Choroid plexus epithelial cell (primary cell): ENCODE measurements around the gene SNRPD3.
"Not testable (repeated sequence)": the region's sequence is repeated elsewhere in the genome, so short reads cannot be mapped to it uniquely, and the experiment has no call there.

ENCODE experiments used
- DNase-seq: peaks from one replicate; pipeline ENCODE4 v3.0.0-alpha.2; 2010; ENCODE audit warnings: low read depth
- H3K4me3 ChIP-seq: 2 replicates; pipeline ENCODE4 v1.5.1; 2011; ENCODE audit warnings: low read depth, mild to moderate bottlenecking, control low read depth, low read length, moderate library complexity
- TF ChIP-seq, protein P1 (sequence below): conservative IDR thresholded peaks from 2 replicates; pipeline ENCODE4 v1.5.1; 2011; ENCODE audit warnings: low read depth, mild to moderate bottlenecking, control low read depth, inconsistent platforms, low read length, moderate library complexity

The SNRPD3 gene

DNA sequence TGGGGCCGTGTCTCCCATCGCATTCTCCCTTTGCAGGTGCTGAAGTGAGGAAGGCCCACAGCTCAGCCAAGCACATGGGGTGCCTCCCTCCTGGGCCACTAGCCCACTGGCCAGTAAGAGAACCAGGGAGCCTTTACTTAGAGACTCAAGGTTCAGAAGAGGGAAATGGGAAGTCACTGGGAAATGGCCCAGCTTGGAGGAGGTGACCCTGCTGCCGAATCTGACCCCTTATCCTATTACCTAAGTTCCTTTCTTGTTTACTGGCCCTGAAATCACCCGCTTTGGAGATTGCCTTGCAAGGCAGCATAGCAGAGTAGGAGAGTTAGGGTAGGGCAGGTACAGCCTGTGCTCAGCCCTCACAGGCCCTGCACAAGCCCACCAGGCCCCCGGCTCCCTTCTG, 36.3 kb upstream of the SNRPD3 start:
- no peak for DNase-seq
- no peak overlapping the region for H3K4me3 ChIP-seq
- TF ChIP-seq, protein P1, sequence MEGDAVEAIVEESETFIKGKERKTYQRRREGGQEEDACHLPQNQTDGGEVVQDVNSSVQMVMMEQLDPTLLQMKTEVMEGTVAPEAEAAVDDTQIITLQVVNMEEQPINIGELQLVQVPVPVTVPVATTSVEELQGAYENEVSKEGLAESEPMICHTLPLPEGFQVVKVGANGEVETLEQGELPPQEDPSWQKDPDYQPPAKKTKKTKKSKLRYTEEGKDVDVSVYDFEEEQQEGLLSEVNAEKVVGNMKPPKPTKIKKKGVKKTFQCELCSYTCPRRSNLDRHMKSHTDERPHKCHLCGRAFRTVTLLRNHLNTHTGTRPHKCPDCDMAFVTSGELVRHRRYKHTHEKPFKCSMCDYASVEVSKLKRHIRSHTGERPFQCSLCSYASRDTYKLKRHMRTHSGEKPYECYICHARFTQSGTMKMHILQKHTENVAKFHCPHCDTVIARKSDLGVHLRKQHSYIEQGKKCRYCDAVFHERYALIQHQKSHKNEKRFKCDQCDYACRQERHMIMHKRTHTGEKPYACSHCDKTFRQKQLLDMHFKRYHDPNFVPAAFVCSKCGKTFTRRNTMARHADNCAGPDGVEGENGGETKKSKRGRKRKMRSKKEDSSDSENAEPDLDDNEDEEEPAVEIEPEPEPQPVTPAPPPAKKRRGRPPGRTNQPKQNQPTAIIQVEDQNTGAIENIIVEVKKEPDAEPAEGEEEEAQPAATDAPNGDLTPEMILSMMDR: no peak

DNA sequence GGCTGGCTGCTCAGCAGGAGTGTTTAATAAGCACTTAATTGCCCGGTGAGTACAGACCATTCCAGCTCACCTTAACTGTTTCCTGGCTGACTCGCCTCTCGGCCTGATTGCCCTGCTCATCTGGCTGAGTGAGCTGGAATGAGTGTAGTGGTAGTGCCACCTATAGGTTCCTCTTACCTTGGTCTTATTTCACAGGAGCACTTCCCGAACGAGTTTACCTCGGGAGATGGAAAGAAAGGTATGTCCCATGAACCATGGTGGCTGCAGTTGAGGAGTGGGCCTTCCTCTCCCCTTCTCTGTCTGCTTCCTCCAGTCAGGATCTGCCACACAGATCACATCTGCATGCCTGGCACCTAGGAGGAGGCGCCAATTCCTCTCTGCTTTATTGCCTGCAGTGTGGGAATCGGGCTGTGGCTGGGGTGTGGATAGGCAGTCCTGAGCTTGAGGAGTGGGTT, 34.0 kb upstream of the SNRPD3 start:
- peak; percentile 84 for DNase-seq
- no peak overlapping the region for H3K4me3 ChIP-seq
- TF ChIP-seq, protein P1: peak; percentile 77

DNA sequence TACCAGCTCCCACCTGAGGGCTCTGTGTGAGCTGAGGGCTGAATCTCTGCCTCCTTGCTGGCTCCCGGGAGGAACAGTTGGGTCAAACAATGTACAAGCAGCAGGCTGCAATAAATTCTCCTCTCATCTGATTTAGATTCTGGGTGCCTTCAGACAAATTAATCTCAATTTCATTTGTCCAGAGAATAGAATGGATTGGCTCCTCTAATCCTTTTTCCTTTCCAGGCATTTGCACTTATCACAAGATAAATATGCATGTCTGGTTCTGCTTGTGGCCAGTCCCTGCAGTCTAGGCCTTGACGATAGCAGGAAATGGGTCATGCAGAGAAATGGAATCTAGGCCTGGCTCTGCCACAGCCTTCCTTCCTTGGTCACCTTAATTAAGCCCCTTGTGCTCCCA, 31.9 kb upstream of the SNRPD3 start:
- TF ChIP-seq, protein P1: no peak

DNA sequence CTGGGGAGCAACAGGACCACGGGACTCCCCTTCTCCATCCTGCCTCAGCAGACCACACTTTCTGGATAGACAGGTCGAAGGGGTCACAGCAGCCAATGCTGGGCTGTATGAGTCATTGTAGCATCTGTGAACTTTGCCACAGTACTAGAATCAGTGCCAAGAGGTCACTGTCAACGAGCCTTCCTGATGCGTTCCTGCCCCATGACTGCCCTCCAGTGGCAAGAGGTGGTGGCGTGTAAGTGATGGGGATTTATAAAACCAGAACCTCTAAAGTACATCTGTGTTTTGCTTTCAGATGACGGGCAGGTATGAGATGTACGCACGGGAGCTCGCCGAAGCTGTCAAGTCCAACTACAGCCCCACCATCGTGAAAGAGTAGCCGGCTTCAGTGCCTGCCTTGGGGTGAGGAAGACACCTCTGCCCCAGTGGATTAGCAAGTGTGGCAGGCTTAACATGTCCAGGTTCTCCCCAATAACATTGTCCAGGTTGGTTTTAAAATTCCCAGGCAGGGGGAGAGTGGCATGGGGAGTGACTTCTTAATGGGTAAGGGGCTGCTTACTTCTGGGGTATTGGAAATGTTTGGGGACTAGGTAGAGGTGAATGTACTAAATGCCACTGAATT, 30.3 kb upstream of the SNRPD3 start:
- no peak overlapping the region for H3K4me3 ChIP-seq
- TF ChIP-seq, protein P1: peak; percentile 95
- peak; percentile 76 for DNase-seq

More for the DNA sequence above, 31.9 kb upstream of the SNRPD3 start:
- DNase-seq: peak; percentile 42
- no peak overlapping the region for H3K4me3 ChIP-seq

DNA sequence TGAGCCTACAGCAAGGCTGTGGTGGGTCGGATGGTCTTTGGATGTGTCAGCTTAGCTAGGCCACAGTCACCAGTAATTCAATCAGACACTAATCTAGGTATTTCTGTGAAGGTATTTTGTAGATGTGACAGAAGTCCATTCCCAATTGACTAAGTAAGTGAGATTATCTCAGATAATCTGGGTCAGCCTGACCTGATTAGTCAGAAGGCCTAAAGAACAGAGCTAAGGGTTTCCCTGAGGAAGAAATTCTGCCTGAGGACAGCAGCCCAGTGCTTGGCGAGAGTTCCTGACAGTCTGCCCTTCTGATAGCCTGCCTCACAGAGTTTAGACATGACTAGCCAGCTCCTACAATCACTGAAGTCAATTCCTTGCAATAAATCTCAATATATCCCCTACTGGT, 29.6 kb upstream of the SNRPD3 start:
- TF ChIP-seq, protein P1: no peak
- no peak overlapping the region for H3K4me3 ChIP-seq
- no peak for DNase-seq

DNA sequence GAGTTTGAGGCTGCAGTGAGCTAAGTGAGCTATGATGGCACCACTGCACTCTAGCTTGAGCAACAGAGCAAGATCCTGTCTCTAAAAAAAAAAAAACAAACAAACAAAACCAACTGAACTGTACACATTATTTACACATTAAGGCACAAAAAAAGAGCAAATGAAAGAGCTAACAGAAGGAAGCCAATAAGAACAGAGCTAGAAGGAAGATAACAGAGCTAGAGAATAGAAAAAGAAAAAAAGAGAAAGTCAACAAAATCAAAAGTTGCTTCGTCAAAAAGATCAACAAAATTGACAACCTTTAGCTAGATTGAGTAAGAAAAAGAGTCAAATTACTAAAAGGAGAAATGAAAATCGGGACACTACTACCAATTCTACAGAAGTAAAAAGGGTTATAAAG, 25.9 kb upstream of the SNRPD3 start:
- TF ChIP-seq, protein P1: no peak
- H3K4me3 ChIP-seq: no peak overlapping the region
- DNase-seq: no peak

DNA sequence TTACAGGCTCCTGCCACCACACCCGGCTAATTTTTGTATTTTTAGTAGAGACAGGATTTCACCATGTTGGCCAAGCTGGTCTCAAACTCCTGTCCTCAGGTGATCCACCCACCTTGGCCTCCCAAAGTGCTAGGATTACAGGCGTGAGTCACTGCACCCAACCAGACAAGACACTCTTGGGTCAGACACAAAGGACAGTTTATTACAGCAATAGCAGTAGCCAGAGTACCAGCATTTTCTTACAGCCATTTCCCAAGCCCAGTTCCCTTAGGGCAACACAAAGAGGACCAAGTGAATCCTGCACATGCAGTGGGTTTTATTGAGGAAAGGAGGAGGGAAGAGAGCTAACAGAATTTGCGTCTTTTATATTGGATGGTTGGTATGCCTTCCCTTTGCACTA, 24.8 kb upstream of the SNRPD3 start:
- H3K4me3 ChIP-seq, DNase-seq: not testable (repeated sequence)
